GM18870 (cell line): ENCODE results near the gene KCNB1.
"Not testable (repeated sequence)": the region's sequence is repeated elsewhere in the genome, so short reads cannot be mapped to it uniquely, and the experiment has no call there.

Experiments used
- ATAC-seq: cut with Tn5 transposase; IDR thresholded peaks from one replicate; pipeline ENCODE4 v1.9.1; 2021; ENCODE audit warnings: moderate library complexity; ENCODE audit not compliant: unreplicated experiment

Gene KCNB1

GRCh38 chr20:49412254-49412653, 70.2 kb downstream of the KCNB1 start:
- ATAC-seq = no peak

GRCh38 chr20:49411221-49411925, 71.1 kb downstream of the KCNB1 start:
- no peak for ATAC-seq

- ATAC-seq = not testable (repeated sequence)
Observed at GRCh38 chr20:49409975-49410621, 72.4 kb downstream of the KCNB1 start.

- ATAC-seq = no peak
Observed at GRCh38 chr20:49409302-49409974, 73.0 kb downstream of the KCNB1 start.

- no peak for ATAC-seq
Observed at GRCh38 chr20:49408509-49409104, 73.9 kb downstream of the KCNB1 start.

- ATAC-seq = no peak
Observed at GRCh38 chr20:49406666-49407065, 75.8 kb downstream of the KCNB1 start.

- ATAC-seq = no peak
Observed at GRCh38 chr20:49405696-49406095, 76.8 kb downstream of the KCNB1 start.

- no peak for ATAC-seq
Observed at GRCh38 chr20:49405062-49405683, 77.3 kb downstream of the KCNB1 start.

GRCh38 chr20:49404461-49404860, 78.0 kb downstream of the KCNB1 start:
- no peak for ATAC-seq

GRCh38 chr20:49403911-49404310, 78.6 kb downstream of the KCNB1 start:
- ATAC-seq = no peak

- ATAC-seq = no peak
Observed at GRCh38 chr20:49403012-49403411, 79.5 kb downstream of the KCNB1 start.

- no peak for ATAC-seq
Observed at GRCh38 chr20:49400904-49401303, 81.6 kb downstream of the KCNB1 start.

- no peak for ATAC-seq
Observed at GRCh38 chr20:49400410-49400809, 82.1 kb downstream of the KCNB1 start.

GRCh38 chr20:49399329-49399728, 83.1 kb downstream of the KCNB1 start:
- no peak for ATAC-seq

- no peak for ATAC-seq
Observed at GRCh38 chr20:49398401-49399144, 83.9 kb downstream of the KCNB1 start.

GRCh38 chr20:49397525-49397924, 84.9 kb downstream of the KCNB1 start:
- ATAC-seq = no peak

GRCh38 chr20:49396230-49396629, 86.2 kb downstream of the KCNB1 start:
- no peak for ATAC-seq

- ATAC-seq = no peak
Observed at GRCh38 chr20:49395659-49396058, 86.8 kb downstream of the KCNB1 start.

GRCh38 chr20:49395183-49395582, 87.3 kb downstream of the KCNB1 start:
- ATAC-seq = no peak

- no peak for ATAC-seq
Observed at GRCh38 chr20:49394757-49395156, 87.7 kb downstream of the KCNB1 start.

GRCh38 chr20:49394264-49394663, 88.2 kb downstream of the KCNB1 start:
- no peak for ATAC-seq
